ENCODE results near the gene IMPDH1. TPM values are rescaled to one million over a fixed set of nuclear protein-coding genes. Genes with fewer than 3 reads are reported as not detected.

Gene IMPDH1
- total and polyA plus RNA-seq, 2 donors (not counting 3 experiments of a cell fraction or from before 2014, with no cell fraction given) = 78.8 to 97.9 TPM

GRCh38 chr7:128417071-128417470 lies 7.3 kb upstream of the IMPDH1 start:
- no peaks in the 10 kb centered on the region for H4K20me1 ChIP-seq (replicated peaks; ENCODE audit: control insufficient read depth, extremely low read depth, insufficient read depth, low read length)
- FAIRE-seq (no peak), DNase-seq (ENCODE audit: low read depth, low spot score) (no peak)
- BruUV-seq (replicated peaks) = no TSS peak
- H3K79me2 ChIP-seq (ENCODE audit: control insufficient read depth, insufficient read depth, low read length) = no peaks in the 10 kb centered on the region
- H3K9ac ChIP-seq (replicated peaks; ENCODE audit: extremely low read depth, insufficient read depth, low read length) = no peak overlapping the region
- no peaks in the 10 kb centered on the region for H3K9me3 ChIP-seq (replicated peaks; ENCODE audit: control insufficient read depth, insufficient read depth, low read length)
- no peak overlapping the region for H3K27ac ChIP-seq (ENCODE audit: insufficient read depth, low read depth, low read length)
- POLR2A ChIA-PET = no interaction called here
- no peak overlapping the region for H3K4me3 ChIP-seq (replicated peaks in 1 of 3; ENCODE audit: insufficient read depth in 1 of 3, low read depth in 1 of 3, low read length in 3 of 3)
- H3K27me3 ChIP-seq (ENCODE audit: control insufficient read depth in 2 of 2, insufficient read depth in 2 of 2, low read length in 2 of 2) = peaks cover 6 to 8% of the 10 kb centered on the region in 2 experiments
- no peak overlapping the region for H3K4me2 ChIP-seq (ENCODE audit: insufficient read depth, low read length)
- CTCF ChIA-PET = interaction anchor here (1.0 to 17.5 kb wide), 5 partner anchors 9 to 70 kb away, joined by 5 to 209 read pairs (median 9); no protein-coding TSS in a partner anchor
- H3K36me3 ChIP-seq (ENCODE audit: control insufficient read depth in 2 of 2, extremely low read depth in 1 of 2, insufficient read depth in 2 of 2, low read length in 2 of 2) = no peaks in the 10 kb centered on the region
- no peaks in the 10 kb centered on the region for H3K4me1 ChIP-seq (ENCODE audit: control insufficient read depth, extremely low read depth, insufficient read depth, low read length)
- no peaks in the 10 kb centered on the region for H3K9me1 ChIP-seq (replicated peaks; ENCODE audit: control insufficient read depth, extremely low read depth, insufficient read depth, low read length)
- TF ChIP-seq MAX (IDR thresholded peaks at IDR 0.05; ENCODE audit: insufficient read depth, insufficient read length) (no peak), CTCF (IDR thresholded peaks at IDR 0.05; ENCODE audit: extremely low read depth in 1 of 2, insufficient read depth in 1 of 2, low read depth in 1 of 2, low read length in 2 of 2) (no peak), JUN (IDR thresholded peaks at IDR 0.05; ENCODE audit: borderline replicate concordance, insufficient read depth, insufficient read length, low read depth) (no peak), FOS (IDR thresholded peaks at IDR 0.05; ENCODE audit: borderline replicate concordance, insufficient read depth, low read length) (no peak), POLR2AphosphoS5 (IDR thresholded peaks at IDR 0.05; ENCODE audit: insufficient read depth, low read depth, low read length) (no peak), EZH2 (IDR thresholded peaks at IDR 0.05; ENCODE audit: borderline replicate concordance, low read depth, low read length, severe bottlenecking) (no peak), GATA2 (IDR thresholded peaks at IDR 0.05; ENCODE audit: insufficient read depth, insufficient read length, low read depth, low read length) (no peak), MYC (IDR thresholded peaks at IDR 0.05; ENCODE audit: low read depth, low read length) (no peak), POLR2A (IDR thresholded peaks at IDR 0.05; ENCODE audit: low read depth, low read length) (no peak)
- dilution Hi-C loops (cut with MboI; ENCODE audit: extremely low pct_ligation_motif_present, low sequenced_read_pairs) (no loop called here), intact Hi-C loops (cut with micrococcal nuclease) (no loop called here)
- H2AFZ ChIP-seq (ENCODE audit: low read depth, low read length) = no peak overlapping the region
